GM23338 (cell line): ENCODE measurements around the gene PRR36. TPM values are rescaled to one million over a fixed set of nuclear protein-coding genes. Genes with fewer than 3 reads are reported as not detected.

ENCODE experiments used
- ATAC-seq: fragments of 200-7000 bp; cut with Tn5 transposase; 3 replicates; pipeline ENCODE4 v1.9.1; 2020
- DNase-seq: peaks from one replicate; pipeline ENCODE4 v3.0.0-alpha.2; 2015; ENCODE audit warnings: low spot score
- H2AFZ ChIP-seq: fragments of 200-600 bp; sonication (generic); 2 replicates; pipeline ENCODE4 v1.8.0; 2016; ENCODE audit warnings: antibody characterized with exemption, mild to moderate bottlenecking, moderate library complexity
- H3F3A ChIP-seq: fragments of 200-600 bp; sonication (generic); replicated peaks from 2 replicates; pipeline ENCODE4 v1.8.0; 2017; ENCODE audit warnings: antibody characterized with exemption, mixed run types, low read depth
- H3K27ac ChIP-seq: fragments of 200-600 bp; sonication (generic); 2 replicates; pipeline ENCODE4 v1.6.1; 2016; ENCODE audit warnings: low read depth
- H3K27me3 ChIP-seq: fragments of 200-600 bp; sonication (generic); 2 replicates; pipeline ENCODE4 v1.8.0; 2016; ENCODE audit warnings: mild to moderate bottlenecking, mixed run types, moderate library complexity; ENCODE audit not compliant: insufficient read depth
- H3K36me3 ChIP-seq: fragments of 200-600 bp; sonication (generic); 2 replicates; pipeline ENCODE4 v1.8.0; 2016; ENCODE audit warnings: mild to moderate bottlenecking; ENCODE audit not compliant: insufficient read depth
- H3K4me1 ChIP-seq: fragments of 200-600 bp; sonication (generic); 2 replicates; pipeline ENCODE4 v1.8.0; 2016; ENCODE audit warnings: mild to moderate bottlenecking, moderate library complexity; ENCODE audit not compliant: insufficient read depth
- H3K4me2 ChIP-seq: fragments of 200-600 bp; sonication (generic); 2 replicates; pipeline ENCODE4 v1.7.1; 2017; ENCODE audit warnings: mixed run types
- H3K4me3 ChIP-seq: fragments of 200-600 bp; sonication (generic); 2 replicates; pipeline ENCODE4 v1.6.1; 2016; ENCODE audit warnings: mixed run types
- H3K79me2 ChIP-seq: fragments of 200-600 bp; sonication (generic); replicated peaks from 2 replicates; pipeline ENCODE4 v1.8.0; 2017; ENCODE audit warnings: mild to moderate bottlenecking; ENCODE audit not compliant: insufficient read depth
- H3K9me2 ChIP-seq: fragments of 200-600 bp; sonication (generic); 2 replicates; pipeline ENCODE4 v1.8.0; 2017; ENCODE audit not compliant: insufficient read depth
- H4K20me1 ChIP-seq: fragments of 200-600 bp; sonication (generic); replicated peaks from 2 replicates; pipeline ENCODE4 v1.8.0; 2017; ENCODE audit warnings: mild to moderate bottlenecking; ENCODE audit not compliant: insufficient read depth
- H3K27ac Mint-ChIP-seq: 2 replicates; pipeline ENCODE4 v1.8.0; 2020; ENCODE audit warnings: inconsistent platforms, mild to moderate bottlenecking, moderate library complexity, mixed read lengths
- H3K27me3 Mint-ChIP-seq: 3 replicates; pipeline ENCODE4 v1.8.0; 2022; ENCODE audit warnings: low read depth, mild to moderate bottlenecking, moderate library complexity, mixed read lengths, inconsistent platforms; ENCODE audit not compliant: insufficient read depth, poor library complexity
- H3K36me3 Mint-ChIP-seq: 3 replicates; pipeline ENCODE4 v1.8.0; 2021; ENCODE audit warnings: low read depth, mild to moderate bottlenecking, inconsistent platforms, moderate library complexity, mixed read lengths
- H3K4me1 Mint-ChIP-seq: 3 replicates; pipeline ENCODE4 v1.8.0; 2020; ENCODE audit warnings: mild to moderate bottlenecking, inconsistent platforms, mixed read lengths
- H3K4me3 Mint-ChIP-seq: 3 replicates; pipeline ENCODE4 v1.8.0; 2021; ENCODE audit warnings: moderate library complexity, mild to moderate bottlenecking, inconsistent platforms, mixed read lengths
- H3K9me3 Mint-ChIP-seq: 3 replicates; pipeline ENCODE4 v1.8.0; 2020; ENCODE audit warnings: moderate library complexity, mild to moderate bottlenecking, inconsistent platforms, mixed read lengths
- CREB1 ChIP-seq: fragments of 250-450 bp; sonication (Bioruptor Pico); IDR thresholded peaks from 2 replicates; pipeline ENCODE4 v1.5.0; 2020; ENCODE audit warnings: low read depth, mild to moderate bottlenecking, moderate library complexity
- EZH2 ChIP-seq: fragments of 200-600 bp; sonication (generic); IDR thresholded peaks from one replicate; pipeline ENCODE4 v1.8.0; 2017; ENCODE audit warnings: antibody characterized with exemption, mild to moderate bottlenecking, low read depth; ENCODE audit not compliant: unreplicated experiment
- EZH2phosphoT487 ChIP-seq: fragments of 200-600 bp; sonication (generic); IDR thresholded peaks from one replicate; pipeline ENCODE4 v1.8.1; 2018; ENCODE audit warnings: antibody characterized with exemption; ENCODE audit not compliant: unreplicated experiment
- JUNB ChIP-seq: IDR thresholded peaks from one replicate; pipeline ENCODE4 v1.6.1; 2016; ENCODE audit warnings: antibody characterized with exemption; ENCODE audit not compliant: unreplicated experiment
- NANOG ChIP-seq: IDR thresholded peaks from 2 replicates; pipeline ENCODE4 v1.6.1; 2016; ENCODE audit warnings: antibody characterized with exemption, borderline replicate concordance
- POLR2AphosphoS5 ChIP-seq: IDR thresholded peaks from 2 replicates; pipeline ENCODE4 v1.6.1; 2016; ENCODE audit warnings: antibody characterized with exemption, low read depth
- STAT1 ChIP-seq: IDR thresholded peaks from one replicate; pipeline ENCODE4 v1.6.1; 2016; ENCODE audit warnings: antibody characterized with exemption; ENCODE audit not compliant: unreplicated experiment
- ZNF114 ChIP-seq: fragments of 250-450 bp; sonication (Bioruptor Pico); IDR thresholded peaks from 2 replicates; pipeline ENCODE4 v1.5.0; 2020; ENCODE audit warnings: mild to moderate bottlenecking, moderate library complexity
- ZNF331 ChIP-seq: fragments of 250-450 bp; sonication (Bioruptor Pico); IDR thresholded peaks from 2 replicates; pipeline ENCODE4 v1.5.0; 2020; ENCODE audit warnings: low read depth, mild to moderate bottlenecking, moderate library complexity
- polyA plus RNA-seq: library from polyadenylated mRNA; unstranded; fragments of >200 nt; fragmentation: Nextera tagmentation; extraction: Ambion mirVana; gene quantifications from 2 replicates; pipeline ENCODE4 v1.2.1, GENCODE V29; 2016
- total RNA-seq: library from RNA; depleted of rRNA; stranded (reverse); fragments of >200 nt; shearing (Covaris generic); gene quantifications from 2 replicates; pipeline ENCODE4 v1.2.3, GENCODE V29; 2014
- TF ChIP-seq, protein P1 (sequence below), 2 experiments: fragments of 200-600 bp in 1 of 2; sonication (generic) in 1 of 2; conservative IDR thresholded peaks; 2 replicates each; pipeline versions ENCODE4 v1.5.1 to v1.6.1; 2016 to 2017; ENCODE audit warnings: antibody characterized with exemption in 2 of 2, low read depth in 2 of 2, mild to moderate bottlenecking in 2 of 2, moderate library complexity in 1 of 2
- TF ChIP-seq, protein P2 (sequence below): IDR thresholded peaks from one replicate; pipeline ENCODE4 v1.6.1; 2018; ENCODE audit warnings: antibody characterized with exemption; ENCODE audit not compliant: unreplicated experiment
- TF ChIP-seq, protein P3 (sequence below): fragments of 250-450 bp; sonication (Bioruptor Pico); IDR thresholded peaks from 2 replicates; pipeline ENCODE4 v1.5.0; 2020; ENCODE audit warnings: mild to moderate bottlenecking, moderate library complexity
- TF ChIP-seq, protein P4 (sequence below): IDR thresholded peaks from 2 replicates; pipeline ENCODE4 v1.6.1; 2016; ENCODE audit warnings: antibody characterized with exemption

PRR36 gene
- total and polyA plus RNA-seq, 2 experiments from 2014 or later, result 17.6 to 17.9 TPM

DNA sequence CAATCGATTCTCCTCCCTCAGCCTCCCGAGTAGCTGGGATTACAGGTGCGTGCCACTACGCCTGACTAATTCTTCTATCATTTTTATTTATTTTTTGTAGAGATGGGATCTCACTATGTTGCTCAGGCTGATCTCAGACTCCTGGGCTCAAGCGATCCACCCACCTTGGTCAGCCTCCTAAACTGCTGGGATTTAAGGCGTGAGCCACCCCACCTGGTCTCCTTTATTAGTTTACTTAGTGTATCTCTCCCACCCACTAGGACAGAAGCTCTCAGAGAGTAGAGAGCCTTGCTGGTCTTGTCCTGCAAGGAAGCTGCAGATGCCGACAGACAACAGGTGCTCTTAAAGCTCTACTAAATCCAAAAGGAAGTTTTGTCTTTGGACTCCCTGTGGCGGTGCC lies 11.6 kb upstream of the PRR36 start:
- H3K36me3 Mint-ChIP-seq, result no peaks in the 10 kb centered on the region
- Histone ChIP-seq H4K20me1 (no peaks in the 10 kb centered on the region), H3K36me3 (no peaks in the 10 kb centered on the region), H3K27ac (no peak overlapping the region), H3K79me2 (no peaks in the 10 kb centered on the region), H3K4me1 (no peaks in the 10 kb centered on the region; the same call in 1 of the 2 replicates), H2AFZ (no peak overlapping the region), H3K4me2 (no peak overlapping the region), H3K27me3 (peaks cover 11% of the 10 kb centered on the region), H3K4me3 (no peak overlapping the region), H3K9me2 (no peaks in the 10 kb centered on the region), H3F3A (no peaks in the 10 kb centered on the region)
- H3K4me1 Mint-ChIP-seq, result no peaks in the 10 kb centered on the region
- no peak overlapping the region for H3K4me3 Mint-ChIP-seq
- H3K27me3 Mint-ChIP-seq, result peaks cover 12% of the 10 kb centered on the region
- no peak overlapping the region for H3K27ac Mint-ChIP-seq
- no peaks in the 10 kb centered on the region for H3K9me3 Mint-ChIP-seq
- TF ChIP-seq, protein P1, sequence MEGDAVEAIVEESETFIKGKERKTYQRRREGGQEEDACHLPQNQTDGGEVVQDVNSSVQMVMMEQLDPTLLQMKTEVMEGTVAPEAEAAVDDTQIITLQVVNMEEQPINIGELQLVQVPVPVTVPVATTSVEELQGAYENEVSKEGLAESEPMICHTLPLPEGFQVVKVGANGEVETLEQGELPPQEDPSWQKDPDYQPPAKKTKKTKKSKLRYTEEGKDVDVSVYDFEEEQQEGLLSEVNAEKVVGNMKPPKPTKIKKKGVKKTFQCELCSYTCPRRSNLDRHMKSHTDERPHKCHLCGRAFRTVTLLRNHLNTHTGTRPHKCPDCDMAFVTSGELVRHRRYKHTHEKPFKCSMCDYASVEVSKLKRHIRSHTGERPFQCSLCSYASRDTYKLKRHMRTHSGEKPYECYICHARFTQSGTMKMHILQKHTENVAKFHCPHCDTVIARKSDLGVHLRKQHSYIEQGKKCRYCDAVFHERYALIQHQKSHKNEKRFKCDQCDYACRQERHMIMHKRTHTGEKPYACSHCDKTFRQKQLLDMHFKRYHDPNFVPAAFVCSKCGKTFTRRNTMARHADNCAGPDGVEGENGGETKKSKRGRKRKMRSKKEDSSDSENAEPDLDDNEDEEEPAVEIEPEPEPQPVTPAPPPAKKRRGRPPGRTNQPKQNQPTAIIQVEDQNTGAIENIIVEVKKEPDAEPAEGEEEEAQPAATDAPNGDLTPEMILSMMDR (conservative IDR thresholded peaks at IDR 0.05; ENCODE audit: low read depth in 2 of 2), result no peak
- TF ChIP-seq CREB1 (CRISPR knock-in tag), result no peak
- TF ChIP-seq ZNF114 (CRISPR knock-in tag), result no peak
- TF ChIP-seq JUNB, result no peak
- TF ChIP-seq STAT1, result no peak
- TF ChIP-seq ZNF331 (CRISPR knock-in tag), result no peak
- TF ChIP-seq EZH2, result no peak
- no peak for TF ChIP-seq EZH2phosphoT487
- TF ChIP-seq, protein P2, sequence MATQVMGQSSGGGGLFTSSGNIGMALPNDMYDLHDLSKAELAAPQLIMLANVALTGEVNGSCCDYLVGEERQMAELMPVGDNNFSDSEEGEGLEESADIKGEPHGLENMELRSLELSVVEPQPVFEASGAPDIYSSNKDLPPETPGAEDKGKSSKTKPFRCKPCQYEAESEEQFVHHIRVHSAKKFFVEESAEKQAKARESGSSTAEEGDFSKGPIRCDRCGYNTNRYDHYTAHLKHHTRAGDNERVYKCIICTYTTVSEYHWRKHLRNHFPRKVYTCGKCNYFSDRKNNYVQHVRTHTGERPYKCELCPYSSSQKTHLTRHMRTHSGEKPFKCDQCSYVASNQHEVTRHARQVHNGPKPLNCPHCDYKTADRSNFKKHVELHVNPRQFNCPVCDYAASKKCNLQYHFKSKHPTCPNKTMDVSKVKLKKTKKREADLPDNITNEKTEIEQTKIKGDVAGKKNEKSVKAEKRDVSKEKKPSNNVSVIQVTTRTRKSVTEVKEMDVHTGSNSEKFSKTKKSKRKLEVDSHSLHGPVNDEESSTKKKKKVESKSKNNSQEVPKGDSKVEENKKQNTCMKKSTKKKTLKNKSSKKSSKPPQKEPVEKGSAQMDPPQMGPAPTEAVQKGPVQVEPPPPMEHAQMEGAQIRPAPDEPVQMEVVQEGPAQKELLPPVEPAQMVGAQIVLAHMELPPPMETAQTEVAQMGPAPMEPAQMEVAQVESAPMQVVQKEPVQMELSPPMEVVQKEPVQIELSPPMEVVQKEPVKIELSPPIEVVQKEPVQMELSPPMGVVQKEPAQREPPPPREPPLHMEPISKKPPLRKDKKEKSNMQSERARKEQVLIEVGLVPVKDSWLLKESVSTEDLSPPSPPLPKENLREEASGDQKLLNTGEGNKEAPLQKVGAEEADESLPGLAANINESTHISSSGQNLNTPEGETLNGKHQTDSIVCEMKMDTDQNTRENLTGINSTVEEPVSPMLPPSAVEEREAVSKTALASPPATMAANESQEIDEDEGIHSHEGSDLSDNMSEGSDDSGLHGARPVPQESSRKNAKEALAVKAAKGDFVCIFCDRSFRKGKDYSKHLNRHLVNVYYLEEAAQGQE, result no peak
- TF ChIP-seq, protein P3, sequence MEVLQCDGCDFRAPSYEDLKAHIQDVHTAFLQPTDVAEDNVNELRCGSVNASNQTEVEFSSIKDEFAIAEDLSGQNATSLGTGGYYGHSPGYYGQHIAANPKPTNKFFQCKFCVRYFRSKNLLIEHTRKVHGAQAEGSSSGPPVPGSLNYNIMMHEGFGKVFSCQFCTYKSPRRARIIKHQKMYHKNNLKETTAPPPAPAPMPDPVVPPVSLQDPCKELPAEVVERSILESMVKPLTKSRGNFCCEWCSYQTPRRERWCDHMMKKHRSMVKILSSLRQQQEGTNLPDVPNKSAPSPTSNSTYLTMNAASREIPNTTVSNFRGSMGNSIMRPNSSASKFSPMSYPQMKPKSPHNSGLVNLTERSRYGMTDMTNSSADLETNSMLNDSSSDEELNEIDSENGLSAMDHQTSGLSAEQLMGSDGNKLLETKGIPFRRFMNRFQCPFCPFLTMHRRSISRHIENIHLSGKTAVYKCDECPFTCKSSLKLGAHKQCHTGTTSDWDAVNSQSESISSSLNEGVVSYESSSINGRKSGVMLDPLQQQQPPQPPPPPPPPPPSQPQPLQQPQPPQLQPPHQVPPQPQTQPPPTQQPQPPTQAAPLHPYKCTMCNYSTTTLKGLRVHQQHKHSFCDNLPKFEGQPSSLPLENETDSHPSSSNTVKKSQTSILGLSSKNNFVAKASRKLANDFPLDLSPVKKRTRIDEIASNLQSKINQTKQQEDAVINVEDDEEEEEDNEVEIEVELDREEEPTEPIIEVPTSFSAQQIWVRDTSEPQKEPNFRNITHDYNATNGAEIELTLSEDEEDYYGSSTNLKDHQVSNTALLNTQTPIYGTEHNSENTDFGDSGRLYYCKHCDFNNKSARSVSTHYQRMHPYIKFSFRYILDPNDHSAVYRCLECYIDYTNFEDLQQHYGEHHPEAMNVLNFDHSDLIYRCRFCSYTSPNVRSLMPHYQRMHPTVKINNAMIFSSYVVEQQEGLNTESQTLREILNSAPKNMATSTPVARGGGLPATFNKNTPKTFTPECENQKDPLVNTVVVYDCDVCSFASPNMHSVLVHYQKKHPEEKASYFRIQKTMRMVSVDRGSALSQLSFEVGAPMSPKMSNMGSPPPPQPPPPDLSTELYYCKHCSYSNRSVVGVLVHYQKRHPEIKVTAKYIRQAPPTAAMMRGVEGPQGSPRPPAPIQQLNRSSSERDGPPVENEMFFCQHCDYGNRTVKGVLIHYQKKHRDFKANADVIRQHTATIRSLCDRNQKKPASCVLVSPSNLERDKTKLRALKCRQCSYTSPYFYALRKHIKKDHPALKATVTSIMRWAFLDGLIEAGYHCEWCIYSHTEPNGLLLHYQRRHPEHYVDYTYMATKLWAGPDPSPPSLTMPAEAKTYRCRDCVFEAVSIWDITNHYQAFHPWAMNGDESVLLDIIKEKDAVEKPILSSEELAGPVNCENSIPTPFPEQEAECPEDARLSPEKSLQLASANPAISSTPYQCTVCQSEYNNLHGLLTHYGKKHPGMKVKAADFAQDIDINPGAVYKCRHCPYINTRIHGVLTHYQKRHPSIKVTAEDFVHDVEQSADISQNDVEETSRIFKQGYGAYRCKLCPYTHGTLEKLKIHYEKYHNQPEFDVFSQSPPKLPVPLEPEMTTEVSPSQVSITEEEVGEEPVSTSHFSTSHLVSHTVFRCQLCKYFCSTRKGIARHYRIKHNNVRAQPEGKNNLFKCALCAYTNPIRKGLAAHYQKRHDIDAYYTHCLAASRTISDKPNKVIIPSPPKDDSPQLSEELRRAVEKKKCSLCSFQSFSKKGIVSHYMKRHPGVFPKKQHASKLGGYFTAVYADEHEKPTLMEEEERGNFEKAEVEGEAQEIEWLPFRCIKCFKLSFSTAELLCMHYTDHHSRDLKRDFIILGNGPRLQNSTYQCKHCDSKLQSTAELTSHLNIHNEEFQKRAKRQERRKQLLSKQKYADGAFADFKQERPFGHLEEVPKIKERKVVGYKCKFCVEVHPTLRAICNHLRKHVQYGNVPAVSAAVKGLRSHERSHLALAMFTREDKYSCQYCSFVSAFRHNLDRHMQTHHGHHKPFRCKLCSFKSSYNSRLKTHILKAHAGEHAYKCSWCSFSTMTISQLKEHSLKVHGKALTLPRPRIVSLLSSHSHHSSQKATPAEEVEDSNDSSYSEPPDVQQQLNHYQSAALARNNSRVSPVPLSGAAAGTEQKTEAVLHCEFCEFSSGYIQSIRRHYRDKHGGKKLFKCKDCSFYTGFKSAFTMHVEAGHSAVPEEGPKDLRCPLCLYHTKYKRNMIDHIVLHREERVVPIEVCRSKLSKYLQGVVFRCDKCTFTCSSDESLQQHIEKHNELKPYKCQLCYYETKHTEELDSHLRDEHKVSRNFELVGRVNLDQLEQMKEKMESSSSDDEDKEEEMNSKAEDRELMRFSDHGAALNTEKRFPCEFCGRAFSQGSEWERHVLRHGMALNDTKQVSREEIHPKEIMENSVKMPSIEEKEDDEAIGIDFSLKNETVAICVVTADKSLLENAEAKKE (CRISPR knock-in tag), result no peak
- TF ChIP-seq, protein P4, sequence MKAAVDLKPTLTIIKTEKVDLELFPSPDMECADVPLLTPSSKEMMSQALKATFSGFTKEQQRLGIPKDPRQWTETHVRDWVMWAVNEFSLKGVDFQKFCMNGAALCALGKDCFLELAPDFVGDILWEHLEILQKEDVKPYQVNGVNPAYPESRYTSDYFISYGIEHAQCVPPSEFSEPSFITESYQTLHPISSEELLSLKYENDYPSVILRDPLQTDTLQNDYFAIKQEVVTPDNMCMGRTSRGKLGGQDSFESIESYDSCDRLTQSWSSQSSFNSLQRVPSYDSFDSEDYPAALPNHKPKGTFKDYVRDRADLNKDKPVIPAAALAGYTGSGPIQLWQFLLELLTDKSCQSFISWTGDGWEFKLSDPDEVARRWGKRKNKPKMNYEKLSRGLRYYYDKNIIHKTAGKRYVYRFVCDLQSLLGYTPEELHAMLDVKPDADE, result no peak
- no peak for TF ChIP-seq POLR2AphosphoS5
- no peak for TF ChIP-seq NANOG
- no peak for DNase-seq
- ATAC-seq, result no peak
